SW 1271 (cell line): ENCODE measurements around the gene FBL.
"Not testable (repeated sequence)": the region's sequence is repeated elsewhere in the genome, so short reads cannot be mapped to it uniquely, and the experiment has no call there.

ENCODE experiments used
- DNase-seq, 2 experiments: peaks; one replicate each; lab custom pipeline; 2025; lab: John Stamatoyannopoulos, UW

Gene FBL

GRCh38 chr19:39824143-39825092, 21.8 kb downstream of the FBL start:
- peak; percentile 76 to 90 for DNase-seq

GRCh38 chr19:39823686-39824085, 22.5 kb downstream of the FBL start:
- DNase-seq: no peak

- no peak for DNase-seq
These were observed 25.5 kb downstream of the FBL start for GRCh38 chr19:39820696-39821095.

DNA sequence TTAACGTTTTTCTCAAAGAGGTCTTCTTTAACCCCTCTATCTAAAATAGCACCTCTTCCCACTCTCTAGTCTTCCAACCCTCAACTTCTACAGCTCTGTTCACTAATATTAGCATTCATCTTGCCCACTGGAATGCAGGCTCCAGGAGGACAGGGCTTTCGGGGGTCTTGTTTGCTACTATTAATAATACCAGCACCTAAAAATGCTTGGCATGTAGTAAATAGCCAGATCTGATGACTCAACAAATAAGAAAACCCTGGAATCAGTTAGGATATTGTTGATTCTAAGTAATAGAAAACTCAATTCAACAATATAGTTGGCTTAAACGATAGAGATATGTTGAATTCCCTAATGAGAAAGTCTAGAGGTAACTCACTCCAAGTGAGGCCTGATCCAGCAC, 26.4 kb downstream of the FBL start:
- no peak for DNase-seq

- no peak for DNase-seq
These were observed 27.5 kb downstream of the FBL start for GRCh38 chr19:39818626-39819097.

DNA sequence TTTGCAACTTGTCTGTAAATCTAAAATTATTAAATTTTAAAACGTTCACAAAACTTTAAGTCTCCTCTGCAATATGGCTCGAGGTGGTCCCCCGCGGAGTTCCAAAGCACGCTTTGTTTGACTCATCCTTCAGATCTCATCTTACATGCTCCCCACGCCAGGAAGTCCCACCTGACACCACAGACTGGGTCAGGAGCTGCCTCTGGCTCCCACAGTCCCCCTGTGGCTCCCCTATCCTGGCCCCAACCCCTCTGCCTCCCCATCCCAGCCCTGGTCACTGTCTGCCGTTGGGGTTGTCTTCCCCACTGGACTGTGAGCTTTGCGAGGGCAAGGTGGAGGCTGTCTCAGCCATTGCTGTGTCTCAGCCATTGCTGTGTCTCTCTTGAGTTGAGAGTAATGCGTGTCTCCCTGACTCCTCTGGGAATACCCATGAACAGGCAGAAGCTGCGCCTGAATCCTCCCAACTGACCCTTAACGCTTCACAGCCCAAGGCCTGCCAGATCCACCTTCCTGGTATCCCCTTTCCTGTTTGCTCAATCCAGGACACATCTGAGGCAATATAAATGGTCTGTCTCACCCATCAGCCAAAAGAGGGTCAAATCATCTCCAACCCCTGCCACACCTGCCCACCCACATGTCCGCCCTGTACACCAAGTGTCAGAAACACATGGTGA, 28.2 kb downstream of the FBL start:
- DNase-seq: no peak

DNA sequence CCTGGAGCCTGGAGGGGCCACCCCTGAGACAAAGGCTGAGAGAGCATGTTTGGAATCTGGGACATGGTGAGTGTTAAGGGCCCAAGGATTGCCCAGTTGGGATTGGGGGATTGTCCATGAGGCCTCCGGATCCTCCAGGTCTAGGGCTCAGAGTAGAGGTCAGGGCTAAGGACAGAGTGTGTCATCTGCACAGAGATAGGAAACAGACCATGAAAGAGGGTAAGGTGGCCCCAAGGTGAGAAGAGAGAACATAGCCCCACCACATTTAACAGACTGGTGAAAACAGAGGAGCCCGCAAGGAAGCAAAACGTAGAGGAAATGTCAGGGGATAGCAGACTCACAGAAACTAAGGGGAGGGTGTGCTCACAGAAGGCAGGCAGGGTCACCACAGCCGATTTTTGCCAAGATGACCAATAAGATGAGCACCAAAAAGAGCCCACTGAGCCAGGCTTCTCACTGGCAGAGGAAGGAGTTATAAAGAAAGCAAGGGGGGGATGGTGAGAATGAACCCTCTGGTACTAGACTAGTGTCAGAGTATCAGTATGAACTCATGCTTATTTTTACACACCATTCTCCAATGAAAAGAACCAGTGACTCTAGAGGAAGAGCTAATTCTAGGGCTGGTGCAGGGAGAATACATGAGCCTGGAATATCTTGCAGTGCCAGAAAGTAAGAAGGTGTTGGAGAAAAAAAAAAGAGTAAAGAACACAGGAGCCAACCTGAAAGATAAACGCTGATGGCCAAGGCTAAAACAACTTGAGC, 29.7 kb downstream of the FBL start:
- no peak for DNase-seq

DNA sequence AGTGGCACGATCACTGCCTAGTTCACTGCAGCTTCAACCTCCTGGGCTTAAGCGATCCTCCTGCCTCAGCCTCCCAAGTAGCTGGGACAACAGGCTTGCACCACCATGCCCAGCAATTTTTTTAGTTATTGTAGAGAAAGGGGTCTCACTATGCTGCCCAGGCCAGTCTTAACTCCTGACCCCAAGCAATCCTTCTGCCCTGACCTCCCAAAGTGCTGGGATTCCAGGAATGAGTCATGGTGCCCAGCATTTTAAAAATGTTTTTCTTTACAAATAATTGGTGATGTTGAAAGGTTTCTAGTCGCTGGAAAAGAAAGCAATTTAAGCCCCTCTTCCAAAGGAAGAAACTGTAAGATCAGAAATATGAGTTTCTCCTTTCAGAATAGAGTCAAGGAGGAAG, 31.6 kb downstream of the FBL start:
- no peak for DNase-seq

- not testable (repeated sequence) for DNase-seq
These were observed 32.1 kb downstream of the FBL start for GRCh38 chr19:39814111-39814510.

- DNase-seq: no peak
These were observed 32.8 kb downstream of the FBL start for GRCh38 chr19:39813264-39813993.

GRCh38 chr19:39811064-39811463, 35.1 kb downstream of the FBL start:
- no peak for DNase-seq

DNA sequence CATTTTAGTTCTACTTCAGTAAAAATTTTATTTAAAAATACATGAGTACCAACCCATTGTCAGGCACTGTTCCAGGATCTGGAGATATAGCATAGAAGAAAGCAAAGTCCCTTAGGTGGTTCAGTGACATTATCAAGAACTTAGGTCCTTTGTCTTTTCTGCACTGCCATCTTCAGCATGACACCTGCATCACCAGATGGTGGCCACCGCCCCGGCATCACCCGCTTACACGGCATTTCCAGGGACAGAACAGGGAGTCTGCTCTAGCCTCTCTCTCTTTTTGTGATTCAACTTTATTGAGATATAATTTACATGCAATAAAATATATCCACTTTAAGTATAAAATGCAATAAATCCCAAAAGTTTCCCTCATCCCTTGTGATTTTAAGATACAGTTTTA, 35.8 kb downstream of the FBL start:
- DNase-seq: no peak

GRCh38 chr19:39809368-39809767, 36.8 kb downstream of the FBL start:
- DNase-seq: no peak

DNA sequence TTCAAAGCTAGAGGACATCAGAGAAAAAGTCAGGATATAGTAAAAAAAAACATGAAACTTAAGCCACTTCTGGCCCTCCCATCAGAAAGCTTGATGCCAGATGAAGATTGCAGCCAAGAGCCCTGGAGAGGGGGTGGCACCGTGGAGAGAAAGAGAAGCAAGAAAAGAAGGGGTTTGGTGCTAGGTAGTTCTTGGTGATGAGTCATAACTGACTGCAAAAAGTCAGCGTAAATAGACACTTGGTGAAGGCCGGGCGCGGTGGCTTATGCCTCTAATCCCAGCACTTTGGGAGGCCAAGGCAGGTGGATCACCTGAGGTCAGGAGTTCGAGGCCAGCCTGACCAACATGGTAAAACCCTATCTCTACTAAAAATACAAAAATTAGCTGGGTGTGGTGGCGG, 37.5 kb downstream of the FBL start:
- not testable (repeated sequence) for DNase-seq

DNA sequence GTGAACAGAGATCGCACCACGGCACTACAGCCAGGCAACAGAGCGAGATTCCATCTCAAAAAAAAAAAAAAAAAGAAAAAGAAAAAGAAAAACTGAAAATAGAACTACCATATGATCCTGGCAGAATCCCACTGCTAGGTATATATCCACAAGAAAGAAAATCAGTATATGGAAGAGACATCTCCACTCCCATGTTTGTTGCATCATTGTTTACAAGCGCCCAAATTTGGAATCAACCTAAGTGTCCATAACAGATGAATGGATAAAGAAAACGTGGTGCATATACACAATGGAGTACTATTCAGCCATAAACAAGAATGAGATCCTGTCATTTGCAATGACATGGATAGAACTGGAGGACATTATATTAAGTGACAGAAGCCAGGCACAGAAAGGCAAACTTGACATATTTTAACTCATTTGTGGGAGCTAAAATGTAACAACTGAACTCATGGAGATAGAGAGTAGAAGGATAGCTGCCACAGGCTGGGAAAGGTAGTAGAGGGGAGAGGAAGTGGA, 38.3 kb downstream of the FBL start:
- no peak for DNase-seq

DNA sequence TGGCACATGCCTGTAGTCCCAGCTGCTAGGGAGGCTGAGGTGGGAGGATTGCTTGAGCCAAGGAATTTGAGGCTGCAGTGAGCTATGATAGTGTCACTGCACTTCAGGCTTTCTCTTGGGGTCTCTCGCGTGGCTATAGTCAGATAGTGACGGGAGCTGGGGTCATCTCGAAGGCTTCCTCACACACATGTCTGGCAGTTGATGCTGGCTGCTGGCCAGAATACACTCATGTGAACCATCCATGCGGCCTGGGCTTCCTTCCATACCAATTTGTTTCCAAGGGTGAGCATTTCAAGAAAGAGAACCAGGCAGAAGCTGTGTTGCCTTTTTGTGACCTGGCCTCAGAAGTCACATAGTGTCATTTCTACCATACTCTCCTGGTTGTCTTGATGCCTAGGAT, 41.1 kb downstream of the FBL start:
- DNase-seq: no peak

GRCh38 chr19:39802958-39803357, 43.2 kb downstream of the FBL start:
- DNase-seq: no peak

GRCh38 chr19:39797083-39797482, 49.1 kb downstream of the FBL start:
- no peak for DNase-seq

GRCh38 chr19:39796000-39796498, 50.1 kb downstream of the FBL start:
- DNase-seq: no peak

DNA sequence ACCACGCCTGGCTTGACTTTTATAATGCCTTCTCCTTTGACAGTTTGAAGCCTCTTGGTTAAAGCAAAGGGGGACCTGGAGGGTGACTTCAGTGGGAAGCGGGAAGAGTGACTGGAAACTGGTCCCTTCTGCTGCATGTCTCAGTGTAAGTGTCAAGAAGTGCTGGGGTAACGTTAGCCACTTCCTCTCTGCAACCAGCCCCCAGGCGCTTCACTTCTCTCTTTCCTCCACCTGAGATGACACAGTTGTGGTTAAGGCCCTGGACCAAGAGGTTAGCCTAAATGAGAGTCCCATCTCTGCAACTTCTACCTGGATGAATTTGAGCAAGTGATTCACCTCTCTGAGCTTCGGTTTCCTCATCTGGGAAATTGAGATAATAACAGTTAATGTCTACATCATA, 51.2 kb downstream of the FBL start:
- no peak for DNase-seq

DNA sequence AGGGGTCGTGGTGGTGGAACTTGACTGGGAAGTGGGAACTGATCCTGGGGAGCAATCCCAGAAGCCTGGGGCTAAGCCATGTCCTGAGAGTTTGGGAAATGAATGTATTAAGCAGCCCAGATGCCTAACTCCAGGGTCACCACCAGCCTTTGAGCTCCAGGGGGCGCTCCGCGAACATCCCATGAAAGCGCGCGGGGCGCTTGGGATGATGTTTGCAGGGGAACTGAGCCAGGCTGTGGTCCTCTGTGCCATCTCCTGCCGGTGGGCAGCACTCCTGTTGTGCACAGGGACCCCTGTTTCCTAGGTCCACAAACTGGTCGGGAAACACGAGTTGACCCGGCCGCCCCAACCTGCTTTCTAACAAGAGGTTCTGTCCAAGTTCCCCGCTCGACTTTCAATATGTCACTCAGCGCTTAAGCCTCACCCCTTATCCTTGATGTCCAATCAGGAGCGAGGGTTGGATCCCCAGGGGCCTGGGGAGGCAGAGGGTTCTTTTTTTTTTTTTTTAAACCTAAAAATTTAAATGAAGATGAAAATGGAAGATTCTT, 53.1 kb downstream of the FBL start:
- DNase-seq: peak in 1 of 2 experiments; percentile 29
